Suppressor macrophage treated with lipopolysaccharide for 4 hours (primary cell): ENCODE data around the gene ANKS1B.

ENCODE experiments used
- DNase-seq: peaks from one replicate; pipeline ENCODE4 v3.0.0-alpha.2; 2020

ANKS1B gene

DNA sequence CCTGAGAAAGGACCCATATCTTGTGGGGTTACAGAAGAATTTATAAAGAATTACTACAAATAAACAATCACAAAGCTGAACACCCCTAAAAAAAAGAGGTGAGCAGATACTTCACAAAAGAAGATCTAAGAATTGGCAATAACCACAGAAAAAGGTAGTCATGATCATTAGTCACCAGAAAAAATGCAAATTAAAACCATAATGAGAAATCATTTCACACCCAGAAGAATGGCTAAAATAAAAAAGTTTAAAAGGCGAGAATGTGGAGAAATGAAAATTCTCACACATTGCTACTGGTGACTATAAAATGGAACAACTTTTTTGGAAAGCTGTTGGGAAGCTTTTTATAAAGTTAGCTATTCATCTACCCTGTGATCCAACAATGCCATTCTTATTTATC is 545.3 kb downstream of the ANKS1B start:
- DNase-seq = no peak

GRCh38 chr12:99436584-99436983 is 548.2 kb downstream of the ANKS1B start:
- DNase-seq = no peak

DNA sequence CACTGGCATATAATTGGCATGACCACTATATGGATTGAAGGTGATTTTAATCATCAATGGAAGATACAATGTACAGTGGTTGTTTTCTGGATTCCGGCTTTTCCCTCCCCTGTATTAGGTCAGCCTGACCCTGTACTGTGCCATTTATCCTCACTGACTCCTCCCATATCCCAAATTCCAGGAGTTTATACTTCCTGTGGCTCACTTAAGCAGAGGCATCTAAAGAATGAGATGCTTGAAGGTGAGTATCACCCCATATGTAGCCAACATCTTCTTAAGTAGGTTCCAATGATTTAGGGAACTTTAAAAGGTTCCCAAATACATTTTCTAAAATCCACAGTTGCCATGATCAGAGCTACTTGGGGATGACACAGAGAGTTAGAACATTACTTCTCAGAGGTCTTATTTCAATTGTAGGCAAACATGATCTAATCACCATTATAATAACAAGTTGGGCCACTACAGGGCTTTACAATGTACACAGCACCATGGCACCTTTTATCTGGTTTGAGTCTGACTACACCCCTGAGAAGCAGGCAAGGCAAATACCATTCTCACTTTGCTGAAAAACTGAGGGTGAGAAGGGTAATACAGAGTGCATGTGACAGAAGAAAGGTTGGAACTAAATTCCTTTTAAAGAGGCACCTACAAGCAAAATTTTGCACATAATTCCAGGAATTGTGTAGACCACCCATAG is 549.5 kb downstream of the ANKS1B start:
- DNase-seq = no peak

GRCh38 chr12:99433155-99433554 is 551.6 kb downstream of the ANKS1B start:
- no peak for DNase-seq

- no peak for DNase-seq
Observed at GRCh38 chr12:99431203-99431602, 553.5 kb downstream of the ANKS1B start.

- DNase-seq = no peak
Observed at GRCh38 chr12:99427104-99427503, 557.6 kb downstream of the ANKS1B start.

DNA sequence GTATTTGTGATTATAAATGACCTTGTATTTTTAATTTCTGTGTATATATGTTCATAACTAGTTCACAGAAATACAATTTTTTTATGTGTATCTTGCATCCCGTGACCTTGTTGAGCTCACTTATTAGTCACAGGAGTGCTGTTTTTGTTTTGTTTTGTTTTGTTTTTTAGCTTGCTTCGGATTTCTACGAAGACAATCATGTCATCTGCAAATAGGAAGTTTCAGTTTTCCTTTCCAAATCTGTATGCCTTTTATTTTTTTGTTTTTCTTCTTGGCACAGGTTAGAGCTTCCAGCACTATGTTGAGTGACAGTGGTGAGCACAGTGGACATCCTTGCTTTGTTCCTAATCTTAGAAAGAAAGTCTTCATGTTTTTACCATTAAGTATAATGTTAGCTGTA is 566.4 kb downstream of the ANKS1B start:
- DNase-seq = no peak

GRCh38 chr12:99413751-99414150 is 571.0 kb downstream of the ANKS1B start:
- DNase-seq = no peak

- no peak for DNase-seq
Observed at GRCh38 chr12:99393763-99394162, 591.0 kb downstream of the ANKS1B start.

DNA sequence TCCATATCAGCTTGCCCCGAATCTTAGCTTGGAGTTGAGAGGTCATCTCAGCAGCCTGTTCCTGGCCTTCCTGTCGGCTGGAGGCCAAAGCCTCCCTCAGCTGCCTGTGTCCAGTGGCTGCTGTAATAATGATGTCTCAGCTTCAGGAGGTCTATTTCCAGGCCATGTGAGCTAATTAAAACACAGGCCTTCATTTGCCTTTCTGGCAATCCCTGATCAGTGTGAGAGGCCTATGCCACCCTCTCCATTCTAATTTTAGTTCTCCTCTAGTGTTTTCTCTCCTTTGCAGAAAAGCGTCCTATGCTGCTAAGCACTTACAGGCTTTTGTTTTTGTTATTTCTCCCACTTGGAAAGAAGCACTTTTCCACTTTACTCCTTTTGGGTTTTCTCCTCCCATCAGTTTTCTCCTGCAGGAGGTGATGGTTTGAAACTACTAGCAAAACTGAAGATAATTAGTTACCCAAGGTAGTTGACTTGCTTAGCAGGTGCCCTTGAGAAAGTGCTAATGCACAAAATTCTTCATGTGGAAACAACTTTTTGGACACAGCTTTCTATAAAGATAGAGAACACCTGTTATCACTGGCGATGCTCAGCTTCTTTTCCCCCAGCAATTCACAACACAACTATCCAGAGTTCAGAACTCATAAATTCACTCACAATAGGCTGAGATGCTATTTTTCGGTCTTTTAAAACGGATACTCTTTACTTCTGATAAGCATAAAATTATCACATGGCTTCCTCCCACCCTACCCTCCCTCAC is 592.5 kb downstream of the ANKS1B start:
- DNase-seq = no peak

- no peak for DNase-seq
Observed at GRCh38 chr12:99390707-99391106, 594.0 kb downstream of the ANKS1B start.

- no peak for DNase-seq
Observed at GRCh38 chr12:99389751-99390150, 595.0 kb downstream of the ANKS1B start.

DNA sequence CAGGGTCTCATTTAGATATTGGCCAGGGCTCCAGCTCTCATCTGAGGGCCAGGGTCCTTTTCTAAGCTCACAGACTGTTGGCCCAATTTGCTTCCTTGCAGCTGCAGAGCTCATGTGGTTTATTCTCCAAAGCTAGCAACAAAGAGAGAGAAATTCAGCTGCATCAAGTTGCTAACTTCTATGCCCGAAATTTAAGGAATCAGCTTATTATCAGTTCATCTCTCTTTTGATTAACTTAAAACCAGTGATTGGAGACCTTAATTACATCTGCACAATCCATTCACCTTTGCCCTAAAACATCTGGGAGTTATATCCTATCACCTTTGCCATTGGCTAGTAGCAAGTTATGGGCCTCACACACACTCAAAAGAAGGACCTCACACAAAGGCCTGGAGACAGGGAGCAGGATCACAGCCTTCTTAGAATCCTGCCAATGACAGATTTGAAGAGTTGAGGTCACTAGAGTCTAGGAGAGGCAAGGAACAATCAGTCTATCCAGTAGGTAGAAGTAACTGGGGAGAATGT is 596.0 kb downstream of the ANKS1B start:
- no peak for DNase-seq

DNA sequence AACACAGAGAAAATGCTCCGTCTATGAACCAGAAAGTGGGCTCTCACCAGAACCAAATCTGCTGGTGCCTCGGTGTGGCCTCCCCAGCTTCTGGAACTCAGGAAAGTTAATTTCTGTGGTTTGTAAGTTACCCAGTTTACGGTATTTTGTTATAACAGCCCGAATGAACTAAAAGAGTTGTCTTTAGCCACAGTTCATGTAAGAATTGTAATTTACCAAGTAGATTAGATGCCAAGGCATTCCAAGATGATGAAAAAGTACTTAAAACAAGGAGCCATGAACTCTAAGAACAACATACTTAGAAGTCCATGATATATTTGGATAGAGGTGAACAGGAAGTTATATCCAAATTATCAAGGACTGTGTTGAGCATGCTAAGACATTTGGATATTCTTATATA is 597.1 kb downstream of the ANKS1B start:
- no peak for DNase-seq

DNA sequence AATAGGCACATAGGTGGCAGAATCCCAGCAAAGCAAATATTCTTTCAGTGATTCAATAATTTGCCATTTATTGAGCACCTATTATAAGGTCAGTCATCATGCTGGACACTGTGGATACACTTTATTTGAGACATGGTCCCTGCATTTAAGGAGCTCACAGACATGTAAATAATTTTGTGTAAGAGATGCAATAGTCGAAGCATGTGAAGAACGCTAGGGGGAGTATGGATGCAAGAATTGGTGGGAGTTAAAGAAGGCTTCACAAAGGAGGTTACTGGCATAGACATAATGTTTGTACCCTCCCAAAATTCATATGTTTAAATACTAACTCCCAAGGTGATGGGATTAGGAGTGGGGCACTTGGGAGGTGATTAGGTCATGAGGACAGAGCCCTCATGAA is 597.8 kb downstream of the ANKS1B start:
- DNase-seq = peak; percentile 4

- DNase-seq = no peak
Observed at GRCh38 chr12:99383258-99383657, 601.5 kb downstream of the ANKS1B start.

DNA sequence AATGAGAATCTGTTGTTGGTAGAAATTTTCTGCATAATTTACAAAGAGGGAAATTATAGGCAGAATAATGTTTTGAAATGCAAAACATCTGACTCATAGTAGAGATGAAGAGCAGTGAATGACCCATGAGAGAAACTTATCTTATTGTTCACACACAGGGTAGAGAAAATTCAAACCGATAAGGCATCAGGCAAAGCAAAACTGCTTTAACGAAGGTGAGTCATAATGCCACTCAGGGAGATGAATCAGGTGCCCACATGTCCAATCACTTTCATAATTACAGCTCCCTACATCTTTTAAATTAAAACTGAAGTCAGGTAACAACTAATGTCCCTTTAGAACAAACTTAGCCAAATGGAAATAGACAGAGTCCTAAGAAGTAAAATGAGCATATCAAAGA is 602.7 kb downstream of the ANKS1B start:
- DNase-seq = no peak

GRCh38 chr12:99380701-99381100 is 604.0 kb downstream of the ANKS1B start:
- DNase-seq = no peak

DNA sequence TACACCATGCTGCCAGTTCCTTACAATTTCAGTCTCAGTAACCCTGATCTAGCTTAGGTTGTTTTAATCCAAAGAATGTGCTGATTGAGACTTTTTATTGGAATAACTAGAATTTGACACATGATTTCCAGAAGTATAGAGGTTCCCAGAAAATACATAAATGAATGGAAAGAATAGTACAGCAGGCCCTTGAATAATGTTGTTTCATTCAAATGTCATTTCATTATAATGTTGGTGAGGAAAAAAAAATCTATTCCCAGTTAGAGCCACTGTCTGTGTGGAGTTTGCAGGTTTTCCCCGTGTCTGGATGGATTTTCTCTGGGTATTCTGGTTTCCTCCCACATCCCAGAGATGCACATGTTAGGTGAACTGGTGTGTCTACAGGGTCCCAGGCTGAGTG is 610.7 kb downstream of the ANKS1B start:
- DNase-seq = no peak

DNA sequence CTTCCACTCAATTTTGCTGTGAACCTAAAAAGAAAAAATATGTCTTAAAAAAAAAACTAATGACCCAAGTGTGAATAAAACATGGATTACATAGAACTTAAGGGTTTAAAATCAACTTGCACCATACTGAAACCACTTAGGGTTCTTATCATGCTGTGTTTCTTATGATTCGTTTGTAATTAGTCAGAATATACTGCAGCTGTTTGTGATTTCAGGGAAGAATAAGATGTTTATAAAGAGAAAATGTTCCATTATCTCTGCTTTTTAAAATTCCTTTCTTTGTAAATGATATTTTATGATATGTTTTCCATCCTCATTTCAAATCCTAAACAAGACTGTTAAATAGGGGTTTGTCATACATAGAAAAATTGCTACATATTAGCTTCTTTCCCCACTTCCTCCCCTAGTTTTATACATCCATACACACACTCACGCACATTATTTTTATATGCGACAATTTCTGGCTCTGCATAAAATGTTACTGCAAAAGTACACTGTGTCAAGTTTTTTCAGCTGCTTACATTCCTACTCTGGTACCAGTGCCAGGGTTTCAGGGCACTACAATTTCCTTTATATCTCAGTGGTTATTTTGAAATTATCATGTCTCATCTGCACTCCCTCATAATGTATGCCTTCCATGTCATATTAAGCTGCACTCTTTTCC is 612.3 kb downstream of the ANKS1B start:
- no peak for DNase-seq

- no peak for DNase-seq
Observed at GRCh38 chr12:99370421-99371138, 614.2 kb downstream of the ANKS1B start.

DNA sequence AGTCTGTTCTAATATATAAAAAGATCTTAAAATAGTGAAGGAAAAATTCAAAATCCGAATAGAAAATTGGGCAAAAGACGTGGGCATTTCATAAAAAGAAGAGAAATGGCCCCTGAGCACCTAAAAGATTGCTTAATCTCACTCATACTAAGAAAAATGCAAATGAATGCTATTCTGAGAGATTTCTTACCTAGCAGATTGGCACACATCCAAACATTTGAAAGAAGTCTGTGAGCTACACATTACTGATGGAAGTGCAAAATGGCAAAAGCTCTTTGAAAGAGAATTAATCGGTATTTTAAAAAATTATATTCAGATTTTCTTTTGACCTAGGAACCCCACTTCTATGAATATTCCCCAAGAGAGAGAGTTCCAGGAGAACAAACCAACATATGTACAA is 617.6 kb downstream of the ANKS1B start:
- DNase-seq = no peak

DNA sequence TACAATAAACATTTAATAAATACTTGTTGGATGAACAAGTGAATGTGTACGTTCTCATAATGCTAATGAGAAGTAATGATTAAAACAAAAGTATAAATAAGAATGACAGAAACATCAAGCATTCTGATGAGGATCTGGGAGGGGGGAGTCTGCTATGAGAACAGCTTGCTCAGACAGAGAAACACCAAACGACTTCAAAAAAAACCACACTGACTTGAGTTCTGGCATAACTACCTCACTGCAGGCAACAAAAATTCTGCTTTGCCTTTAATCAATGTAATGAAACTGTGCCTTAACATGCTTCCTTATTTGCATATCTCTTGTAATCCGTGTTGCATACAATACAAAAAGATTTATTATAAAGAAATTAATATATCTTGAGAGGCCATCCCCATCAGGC is 632.5 kb downstream of the ANKS1B start:
- no peak for DNase-seq
